ENCODE data around the gene DSP. TPM values are rescaled to one million over a fixed set of nuclear protein-coding genes. Genes with fewer than 3 reads are reported as not detected.

DSP gene
- total RNA-seq, 4 donors from 2014 or later = 3.5 to 6.0 (median 4.7) TPM

DNA sequence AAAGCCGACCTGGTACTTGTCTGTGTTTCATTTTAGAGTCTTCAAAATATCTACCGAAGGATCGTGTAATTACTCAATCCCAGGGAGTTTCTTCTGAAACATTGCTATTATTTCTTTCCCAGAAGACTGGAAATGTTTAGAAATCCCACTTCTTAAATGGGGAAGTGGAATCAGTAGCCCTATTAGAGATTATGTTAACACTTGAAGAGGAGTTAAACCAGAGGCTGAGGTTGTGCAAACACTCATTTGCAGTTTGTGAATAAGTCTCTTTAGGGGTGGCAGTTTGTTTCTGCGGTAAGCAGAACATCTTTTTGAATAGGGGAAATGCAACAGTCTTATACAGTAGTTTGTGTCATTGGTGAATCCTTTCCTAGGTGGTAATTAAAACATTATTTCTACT is 21.3 kb downstream of the DSP start:
- no peak for DNase-seq (ENCODE audit: low spot score in 2 of 2)
- Histone ChIP-seq H3K36me3 (no peaks in the 10 kb centered on the region), H3K9me3 (no peaks in the 10 kb centered on the region), H3K4me1 (peaks cover 0 to 2% (median 0%) of the 10 kb centered on the region in 4 donors), H3K27ac (no peak overlapping the region), H3K27me3 (peaks cover 0 to 6% of the 10 kb centered on the region in 2 donors), H3K4me3 (no peak overlapping the region)
- 82 to 93% methylated on average over 4 of the region's 4 CpGs for WGBS, 2 donors
- TF ChIP-seq POLR2A (IDR thresholded peaks at IDR 0.05) = no peak
- no peak for TF ChIP-seq EP300 (IDR thresholded peaks at IDR 0.05)
- TF ChIP-seq CTCF (IDR thresholded peaks at IDR 0.05) = no peak

- Histone ChIP-seq H3K27ac (no peak overlapping the region), H3K27me3 (no peaks in the 10 kb centered on the region), H3K36me3 (no peaks in the 10 kb centered on the region)
Observed at GRCh38 chr6:7566107-7566506, 24.6 kb downstream of the DSP start.

DNA sequence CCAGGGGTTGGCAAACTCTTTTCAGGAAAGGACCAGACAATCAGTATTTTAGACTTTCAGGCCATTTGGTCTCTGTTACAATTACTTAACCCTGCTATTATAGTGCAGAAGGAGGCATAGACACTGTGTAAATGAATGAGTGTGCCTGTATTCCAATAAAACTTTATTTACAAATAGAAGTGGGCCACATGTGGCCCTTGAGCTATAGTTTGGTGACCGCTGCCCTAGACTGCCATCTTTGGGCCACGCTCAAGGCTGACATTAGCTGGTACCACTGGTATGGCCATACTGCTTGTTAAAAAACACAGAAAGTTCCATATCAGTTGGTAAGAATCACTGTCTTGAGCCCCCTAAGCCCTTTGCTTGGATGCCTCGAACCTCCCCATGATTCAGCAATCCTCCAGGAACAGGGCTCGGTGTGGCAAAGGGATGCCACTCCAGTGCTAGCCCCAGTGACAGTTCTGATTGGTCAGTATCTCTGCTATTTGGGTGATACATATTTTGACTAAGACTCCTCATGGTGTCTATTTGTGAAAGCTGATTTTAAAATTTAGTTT is 25.2 kb downstream of the DSP start:
- 95 to 97% methylated on average over 4 of the region's 4 CpGs for WGBS, 2 donors
- no peak overlapping the region for H3K4me3 ChIP-seq

More at GRCh38 chr6:7566107-7566506, 24.6 kb downstream of the DSP start:
- Histone ChIP-seq H3K4me3 (no peak overlapping the region), H3K4me1 (peaks cover 0 to 8% (median 0%) of the 10 kb centered on the region in 4 donors), H3K9me3 (no peaks in the 10 kb centered on the region)
- TF ChIP-seq POLR2A (IDR thresholded peaks at IDR 0.05) (no peak), CTCF (IDR thresholded peaks at IDR 0.05) (no peak), EP300 (IDR thresholded peaks at IDR 0.05) (no peak)
- no peak for DNase-seq (ENCODE audit: low spot score in 2 of 2)
- 84 to 89% methylated on average over 2 of the region's 2 CpGs for WGBS, 2 donors

DNA sequence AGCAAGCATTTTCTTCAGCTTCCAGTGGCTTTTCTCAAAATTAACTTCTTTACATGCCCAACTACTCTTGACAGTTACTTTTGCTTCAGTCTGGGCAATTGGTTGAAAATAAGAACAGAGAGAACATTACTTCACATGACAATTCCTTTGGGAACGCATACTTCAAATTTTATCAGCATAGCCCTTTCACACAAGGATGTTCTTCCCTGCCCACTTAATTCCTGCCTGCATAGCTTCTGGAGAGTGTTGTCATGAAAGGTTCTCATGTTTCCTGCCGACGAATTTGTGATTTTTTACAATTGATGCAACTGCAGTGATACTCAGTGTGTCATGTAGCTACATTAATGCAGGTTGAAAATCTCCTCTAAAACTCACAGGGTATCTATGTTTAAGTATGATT is 26.6 kb downstream of the DSP start:
- no peaks in the 10 kb centered on the region for H3K9me3 ChIP-seq
- DNase-seq (ENCODE audit: low spot score in 2 of 2) = no peak
- no peaks in the 10 kb centered on the region for H3K36me3 ChIP-seq
- TF ChIP-seq POLR2A (IDR thresholded peaks at IDR 0.05) = no peak
- peak in 1 of 2 donors; percentile 19 for TF ChIP-seq EP300 (IDR thresholded peaks at IDR 0.05)
- peaks cover 0 to 8% (median 0%) of the 10 kb centered on the region in 4 donors for H3K4me1 ChIP-seq
- no peak overlapping the region for H3K27ac ChIP-seq
- 31 to 33% methylated on average over 3 of the region's 3 CpGs for WGBS, 2 donors
- no peaks in the 10 kb centered on the region for H3K27me3 ChIP-seq
- no peak overlapping the region for H3K4me3 ChIP-seq

More for the DNA sequence above, 25.2 kb downstream of the DSP start:
- no peaks in the 10 kb centered on the region for H3K9me3 ChIP-seq
- no peak for DNase-seq (ENCODE audit: low spot score in 2 of 2)
- H3K36me3 ChIP-seq = no peaks in the 10 kb centered on the region
- H3K27me3 ChIP-seq = no peaks in the 10 kb centered on the region
- TF ChIP-seq POLR2A (IDR thresholded peaks at IDR 0.05) (no peak), EP300 (IDR thresholded peaks at IDR 0.05) (no peak), CTCF (IDR thresholded peaks at IDR 0.05) (no peak)
- no peak overlapping the region for H3K27ac ChIP-seq
- peaks cover 0 to 8% (median 0%) of the 10 kb centered on the region in 4 donors for H3K4me1 ChIP-seq

GRCh38 chr6:7569082-7569481 is 27.6 kb downstream of the DSP start:
- no peaks in the 10 kb centered on the region for H3K27me3 ChIP-seq
- TF ChIP-seq EP300 (IDR thresholded peaks at IDR 0.05) (no peak), POLR2A (IDR thresholded peaks at IDR 0.05) (no peak), CTCF (IDR thresholded peaks at IDR 0.05) (no peak)
- no peak overlapping the region for H3K27ac ChIP-seq
- no peak for DNase-seq (ENCODE audit: low spot score in 2 of 2)
- no peaks in the 10 kb centered on the region for H3K36me3 ChIP-seq
- no peak overlapping the region for H3K4me3 ChIP-seq
- no peaks in the 10 kb centered on the region for H3K9me3 ChIP-seq
- WGBS, 2 donors = 92% methylated on average over 13 of the region's 13 CpGs
- peaks cover 0 to 8% (median 0%) of the 10 kb centered on the region in 4 donors for H3K4me1 ChIP-seq

Measured in tibial nerve (tissue), 4 donors.